Activated CD8-positive, alpha-beta T cell treated with anti-CD3 and anti-CD28 coated beads for 36 hours (primary cell): Measurements from ENCODE around the gene FGD3. TPM values are rescaled to one million over a fixed set of nuclear protein-coding genes. Genes with fewer than 3 reads are reported as not detected.
A peak's percentile ranks its signal among the peaks of the same experiment; 100 is the strongest.
"Not testable (repeated sequence)": the region's sequence is repeated elsewhere in the genome, so short reads cannot be mapped to it uniquely, and the experiment has no call there.

Experiments used
- ATAC-seq: fragments of 200-7000 bp; cut with Tn5 transposase; one replicate; pipeline ENCODE4 v1.10.0; 2021; ENCODE audit warnings: mild to moderate bottlenecking, moderate library complexity
- CTCF ChIA-PET: fragments of 350-600 bp; sonication (Branson Sonifier 250); formaldehyde crosslinking; loops from one replicate; lab custom pipeline; 2021; ENCODE audit warnings: antibody characterized with exemption; lab: Charles Lee
- POLR2A ChIA-PET: fragments of 350-600 bp; sonication (Branson Sonifier 250); formaldehyde crosslinking; loops from one replicate; lab custom pipeline; 2021; ENCODE audit warnings: antibody characterized with exemption; lab: Charles Lee
- DNase-seq: peaks from one replicate; pipeline ENCODE4 v3.0.0-alpha.2; 2020
- H3K27ac Mint-ChIP-seq: one replicate; pipeline ENCODE4 v1.8.0; 2021; ENCODE audit warnings: mild to moderate bottlenecking, mixed read lengths
- H3K27me3 Mint-ChIP-seq: one replicate; pipeline ENCODE4 v1.8.0; 2021; ENCODE audit warnings: mixed read lengths
- H3K36me3 Mint-ChIP-seq: one replicate; pipeline ENCODE4 v1.8.0; 2021; ENCODE audit warnings: low read depth, mixed read lengths
- H3K4me1 Mint-ChIP-seq: one replicate; pipeline ENCODE4 v1.8.0; 2021; ENCODE audit warnings: low read depth, mixed read lengths
- H3K4me3 Mint-ChIP-seq: one replicate; pipeline ENCODE4 v1.8.0; 2021; ENCODE audit warnings: mild to moderate bottlenecking, moderate library complexity, mixed read lengths
- H3K9me3 Mint-ChIP-seq: one replicate; pipeline ENCODE4 v1.8.0; 2021; ENCODE audit warnings: mixed read lengths
- intact Hi-C: fragments of 100-400 bp; cut with micrococcal nuclease; formaldehyde crosslinking; loops from one replicate; pipeline ENCODE4 v1.10.0; 2022
- total RNA-seq, 2 experiments: library from RNA; stranded (reverse); gene quantifications; one replicate each; pipeline ENCODE4 v1.2.3, GENCODE V29; 2021
- TF ChIP-seq, protein P1 (sequence below): fragments of 200-600 bp; IDR thresholded peaks from one replicate; pipeline ENCODE4 v1.8.0; 2022; ENCODE audit warnings: antibody characterized with exemption, mild to moderate bottlenecking

The FGD3 gene
- total RNA-seq, 2 experiments from 2014 or later: 41.6 to 43.5 TPM

DNA sequence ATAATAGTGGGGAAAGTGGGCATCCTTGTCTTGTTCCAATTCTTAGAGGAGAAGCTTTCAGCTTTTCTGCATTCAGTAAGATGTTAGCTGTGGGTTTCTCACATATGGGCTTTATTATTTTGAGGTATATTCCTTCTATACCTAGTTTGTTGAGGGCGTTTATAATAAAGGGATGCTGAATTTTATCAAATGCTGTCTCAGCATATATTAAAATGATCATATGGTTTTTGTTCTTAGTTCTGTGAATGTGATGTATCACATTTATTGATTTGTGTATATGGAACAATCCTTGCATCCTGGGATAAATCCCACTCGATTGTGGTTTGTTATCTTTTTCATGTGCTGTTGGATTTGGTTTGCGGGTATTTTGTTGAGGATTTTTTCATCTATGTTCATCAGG is 43.1 kb downstream of the FGD3 start:
- Mint-ChIP-seq H3K27ac (peak overlapping the region; percentile 60), H3K36me3 (peaks cover 82% of the 10 kb centered on the region), H3K27me3 (no peaks in the 10 kb centered on the region), H3K9me3 (peaks cover 22% of the 10 kb centered on the region), H3K4me3 (no peak overlapping the region), H3K4me1 (peaks cover 87% of the 10 kb centered on the region)
- TF ChIP-seq, protein P1, sequence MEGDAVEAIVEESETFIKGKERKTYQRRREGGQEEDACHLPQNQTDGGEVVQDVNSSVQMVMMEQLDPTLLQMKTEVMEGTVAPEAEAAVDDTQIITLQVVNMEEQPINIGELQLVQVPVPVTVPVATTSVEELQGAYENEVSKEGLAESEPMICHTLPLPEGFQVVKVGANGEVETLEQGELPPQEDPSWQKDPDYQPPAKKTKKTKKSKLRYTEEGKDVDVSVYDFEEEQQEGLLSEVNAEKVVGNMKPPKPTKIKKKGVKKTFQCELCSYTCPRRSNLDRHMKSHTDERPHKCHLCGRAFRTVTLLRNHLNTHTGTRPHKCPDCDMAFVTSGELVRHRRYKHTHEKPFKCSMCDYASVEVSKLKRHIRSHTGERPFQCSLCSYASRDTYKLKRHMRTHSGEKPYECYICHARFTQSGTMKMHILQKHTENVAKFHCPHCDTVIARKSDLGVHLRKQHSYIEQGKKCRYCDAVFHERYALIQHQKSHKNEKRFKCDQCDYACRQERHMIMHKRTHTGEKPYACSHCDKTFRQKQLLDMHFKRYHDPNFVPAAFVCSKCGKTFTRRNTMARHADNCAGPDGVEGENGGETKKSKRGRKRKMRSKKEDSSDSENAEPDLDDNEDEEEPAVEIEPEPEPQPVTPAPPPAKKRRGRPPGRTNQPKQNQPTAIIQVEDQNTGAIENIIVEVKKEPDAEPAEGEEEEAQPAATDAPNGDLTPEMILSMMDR: no peak
- no peak for ATAC-seq
- ChIA-PET CTCF (interaction anchor here (1.4 to 3.7 kb wide), 3 partner anchors 12 to 119 kb away, joined by 3 to 43 read pairs (median 5); no protein-coding TSS in a partner anchor), POLR2A (interaction anchor here (1.7 to 1.9 kb wide), 2 partner anchors 15 to 27 kb away, joined by 4 read pairs; no protein-coding TSS in a partner anchor)
- no peak for DNase-seq
- intact Hi-C loops: no loop called here

DNA sequence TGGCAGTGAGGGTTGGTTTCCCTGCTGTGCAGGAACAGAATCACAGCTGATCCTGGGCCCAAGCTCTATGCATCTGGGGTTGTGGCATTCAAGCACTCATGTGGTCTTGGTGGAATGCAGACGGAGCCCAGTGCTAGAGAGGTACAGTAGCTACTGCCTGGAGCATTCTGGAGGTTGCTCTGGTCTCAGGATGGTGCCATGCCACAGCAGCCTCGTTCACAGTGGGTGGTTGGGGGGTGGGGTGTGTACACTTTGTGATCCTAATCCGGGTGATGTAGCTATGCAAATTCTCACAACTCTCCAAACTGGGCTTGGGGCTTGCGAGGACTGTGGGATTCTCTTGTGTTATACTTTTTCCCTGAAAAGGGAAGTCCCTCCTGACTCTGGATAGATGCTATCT is 45.2 kb downstream of the FGD3 start:
- POLR2A ChIA-PET: interaction anchor here (0.6 to 1.5 kb wide), 4 partner anchors 8 to 135 kb away, joined by 3 to 4 read pairs (median 4); no protein-coding TSS in a partner anchor
- peaks cover 90% of the 10 kb centered on the region for H3K4me1 Mint-ChIP-seq
- intact Hi-C loops: no loop called here
- H3K4me3 Mint-ChIP-seq: no peak overlapping the region
- ATAC-seq: no peak
- peaks cover 31% of the 10 kb centered on the region for H3K9me3 Mint-ChIP-seq
- H3K36me3 Mint-ChIP-seq: peaks cover 84% of the 10 kb centered on the region
- CTCF ChIA-PET: interaction anchor here (0.9 to 3.7 kb wide), 7 partner anchors 10 to 116 kb away, joined by 3 to 43 read pairs (median 3); no protein-coding TSS in a partner anchor
- H3K27me3 Mint-ChIP-seq: no peaks in the 10 kb centered on the region
- DNase-seq: no peak
- peak overlapping the region; percentile 79 for H3K27ac Mint-ChIP-seq
- TF ChIP-seq, protein P1: no peak

DNA sequence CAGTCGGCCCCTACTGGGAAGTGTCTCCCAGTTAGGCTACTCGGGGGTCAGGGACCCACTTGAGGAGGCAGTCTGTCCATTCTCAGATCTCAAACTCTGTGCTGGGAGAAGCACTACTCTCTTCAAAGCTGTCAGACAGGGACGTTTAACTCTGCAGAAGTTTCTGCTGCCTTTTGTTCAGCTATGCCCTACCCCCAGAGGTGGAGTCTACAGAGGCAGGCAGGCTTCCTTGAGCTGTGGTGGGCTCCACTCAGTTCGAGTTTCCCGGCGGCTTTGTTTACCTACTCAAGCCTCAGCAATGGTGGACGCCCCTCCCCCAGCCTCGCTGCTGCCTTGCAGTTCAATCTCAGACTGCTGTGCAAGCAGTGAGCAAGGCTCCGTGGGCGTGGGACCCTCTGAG is 51.5 kb downstream of the FGD3 start:
- ChIA-PET CTCF (interaction anchor here (2.0 kb wide), 1 partner anchor 44 kb away, joined by 5 read pairs; no protein-coding TSS in a partner anchor), POLR2A (interaction anchor here (0.6 to 1.0 kb wide), 2 partner anchors 9 to 35 kb away, joined by 3 to 4 read pairs; no protein-coding TSS in a partner anchor)
- DNase-seq, H3K27ac Mint-ChIP-seq, ATAC-seq, H3K27me3 Mint-ChIP-seq, H3K4me3 Mint-ChIP-seq, intact Hi-C loops: not testable (repeated sequence)
- peaks cover 88% of the 10 kb centered on the region for H3K36me3 Mint-ChIP-seq
- H3K4me1 Mint-ChIP-seq: peaks cover 80% of the 10 kb centered on the region
- peaks cover 33% of the 10 kb centered on the region for H3K9me3 Mint-ChIP-seq

DNA sequence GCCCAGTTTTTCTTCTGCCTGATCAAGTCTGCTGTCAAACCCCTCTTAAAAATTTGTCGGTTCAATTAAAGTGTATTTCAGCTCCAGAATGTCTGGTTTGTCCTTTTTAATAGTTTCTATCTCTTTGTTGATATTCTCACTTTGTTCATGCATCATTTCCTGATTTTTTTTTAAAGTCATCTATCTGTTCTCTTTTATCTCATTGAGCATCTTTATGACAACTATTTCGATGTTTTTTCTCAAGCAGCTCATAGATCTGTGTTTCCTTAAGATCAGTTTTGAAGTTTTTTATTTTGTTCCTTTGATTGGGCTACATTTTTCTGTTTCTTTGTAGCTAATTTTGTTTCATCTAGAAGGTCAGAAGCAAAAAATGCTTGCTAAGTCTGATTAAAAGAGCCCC is 53.7 kb downstream of the FGD3 start:
- ATAC-seq (no peak), DNase-seq (no peak)
- no peaks in the 10 kb centered on the region for H3K27me3 Mint-ChIP-seq
- peaks cover 23% of the 10 kb centered on the region for H3K9me3 Mint-ChIP-seq
- CTCF ChIA-PET: interaction anchor here (1.1 to 5.7 kb wide), 6 partner anchors 10 to 108 kb away, joined by 3 to 75 read pairs (median 18); no protein-coding TSS in a partner anchor
- TF ChIP-seq, protein P1: no peak
- H3K4me3 Mint-ChIP-seq: peak overlapping the region; percentile 4
- peaks cover 80% of the 10 kb centered on the region for H3K36me3 Mint-ChIP-seq
- H3K4me1 Mint-ChIP-seq: peaks cover 70% of the 10 kb centered on the region
- peak overlapping the region; percentile 92 for H3K27ac Mint-ChIP-seq
- POLR2A ChIA-PET: interaction anchor here (0.6 to 1.6 kb wide), 6 partner anchors 9 to 47 kb away, joined by 3 to 4 read pairs (median 3); no protein-coding TSS in a partner anchor
- intact Hi-C loops: loop anchor here (5.0 kb wide), 1 partner anchor 44 kb away; no protein-coding TSS in a partner anchor

DNA sequence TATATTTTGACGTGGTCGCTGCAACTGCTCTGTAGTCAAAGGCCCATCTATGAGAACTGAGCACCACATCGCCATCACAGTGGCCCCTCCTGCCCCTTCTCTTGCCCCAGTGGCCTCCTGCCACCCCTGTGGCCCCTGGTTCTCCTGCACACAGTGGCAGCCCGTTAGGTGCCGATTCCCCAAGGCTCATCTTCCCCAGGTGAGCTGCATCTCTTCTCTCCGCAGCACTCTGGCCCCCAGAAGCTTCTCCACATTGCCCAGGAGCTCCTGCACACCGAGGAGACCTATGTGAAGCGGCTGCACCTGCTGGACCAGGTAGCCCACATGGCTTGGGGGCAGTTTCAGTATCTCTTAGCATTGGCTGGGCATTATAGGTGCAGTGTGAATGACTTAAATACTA is 55.4 kb downstream of the FGD3 start:
- ATAC-seq (no peak), DNase-seq (no peak)
- peaks cover 12% of the 10 kb centered on the region for H3K9me3 Mint-ChIP-seq
- no peak overlapping the region for H3K4me3 Mint-ChIP-seq
- H3K36me3 Mint-ChIP-seq: peaks cover 74% of the 10 kb centered on the region
- intact Hi-C loops: loop anchor here (5.0 kb wide), 1 partner anchor 45 kb away; no protein-coding TSS in a partner anchor
- H3K4me1 Mint-ChIP-seq: peaks cover 54% of the 10 kb centered on the region
- TF ChIP-seq, protein P1: no peak
- H3K27ac Mint-ChIP-seq: peak overlapping the region; percentile 92
- ChIA-PET POLR2A (interaction anchor here (0.9 to 2.1 kb wide), 8 partner anchors 19 to 141 kb away, joined by 3 to 9 read pairs (median 4); no protein-coding TSS in a partner anchor), CTCF (interaction anchor here (0.9 to 5.7 kb wide), 26 partner anchors 12 to 564 kb away, joined by 3 to 75 read pairs (median 8); no protein-coding TSS in a partner anchor)
- H3K27me3 Mint-ChIP-seq: no peaks in the 10 kb centered on the region
